ENCODE data around the gene RENBP. TPM values are rescaled to one million over a fixed set of nuclear protein-coding genes. Genes with fewer than 3 reads are reported as not detected.

Gene RENBP
- total and polyA plus RNA-seq, 4 donors, result 1.0 to 7.9 (median 7.0) TPM

GRCh38 chrX:153989973-153990655 is 45.7 kb upstream of the RENBP start:
- DNase-seq (ENCODE audit: low spot score), result no peak
- no peak overlapping the region for H3K9ac ChIP-seq (ENCODE audit: low read depth in 1 of 2, low read length in 2 of 2)
- WGBS, result 91% methylated on average over 14 of the region's 14 CpGs
- H3K9me3 ChIP-seq (ENCODE audit: control insufficient read depth in 4 of 4, low read length in 3 of 4), result no peaks in the 10 kb centered on the region
- no peak overlapping the region for H3K4me3 ChIP-seq (ENCODE audit: low read depth in 1 of 3, low read length in 3 of 3)
- H3K36me3 ChIP-seq (ENCODE audit: control insufficient read depth in 4 of 4, insufficient read depth in 3 of 4, low read depth in 1 of 4, low read length in 3 of 4), result no peaks in the 10 kb centered on the region
- TF ChIP-seq HNF4A (conservative IDR thresholded peaks at IDR 0.05) (no peak), TAF1 (conservative IDR thresholded peaks at IDR 0.05) (no peak), HNF4G (IDR thresholded peaks at IDR 0.05) (no peak), RXRA (IDR thresholded peaks at IDR 0.05) (no peak)
- no peak overlapping the region for H3K27ac ChIP-seq (ENCODE audit: low read depth in 1 of 2, low read length in 2 of 2)
- H3K4me1 ChIP-seq (ENCODE audit: control insufficient read depth in 4 of 4, insufficient read depth in 4 of 4, low read length in 3 of 4), result peaks cover under 1 to 4% (median 2%) of the 10 kb centered on the region in 4 donors
- no peaks in the 10 kb centered on the region for H3K27me3 ChIP-seq (ENCODE audit: control insufficient read depth in 4 of 4, insufficient read depth in 4 of 4, low read length in 3 of 4)

GRCh38 chrX:153988493-153988892 is 44.0 kb upstream of the RENBP start:
- H3K36me3 ChIP-seq (ENCODE audit: control insufficient read depth in 4 of 4, insufficient read depth in 3 of 4, low read depth in 1 of 4, low read length in 3 of 4), result no peaks in the 10 kb centered on the region
- H3K27me3 ChIP-seq (ENCODE audit: control insufficient read depth in 4 of 4, insufficient read depth in 4 of 4, low read length in 3 of 4), result peaks cover 0 to 2% (median 0%) of the 10 kb centered on the region in 4 donors
- no peak overlapping the region for H3K9ac ChIP-seq (ENCODE audit: low read depth in 1 of 2, low read length in 2 of 2)
- TF ChIP-seq, protein P1, sequence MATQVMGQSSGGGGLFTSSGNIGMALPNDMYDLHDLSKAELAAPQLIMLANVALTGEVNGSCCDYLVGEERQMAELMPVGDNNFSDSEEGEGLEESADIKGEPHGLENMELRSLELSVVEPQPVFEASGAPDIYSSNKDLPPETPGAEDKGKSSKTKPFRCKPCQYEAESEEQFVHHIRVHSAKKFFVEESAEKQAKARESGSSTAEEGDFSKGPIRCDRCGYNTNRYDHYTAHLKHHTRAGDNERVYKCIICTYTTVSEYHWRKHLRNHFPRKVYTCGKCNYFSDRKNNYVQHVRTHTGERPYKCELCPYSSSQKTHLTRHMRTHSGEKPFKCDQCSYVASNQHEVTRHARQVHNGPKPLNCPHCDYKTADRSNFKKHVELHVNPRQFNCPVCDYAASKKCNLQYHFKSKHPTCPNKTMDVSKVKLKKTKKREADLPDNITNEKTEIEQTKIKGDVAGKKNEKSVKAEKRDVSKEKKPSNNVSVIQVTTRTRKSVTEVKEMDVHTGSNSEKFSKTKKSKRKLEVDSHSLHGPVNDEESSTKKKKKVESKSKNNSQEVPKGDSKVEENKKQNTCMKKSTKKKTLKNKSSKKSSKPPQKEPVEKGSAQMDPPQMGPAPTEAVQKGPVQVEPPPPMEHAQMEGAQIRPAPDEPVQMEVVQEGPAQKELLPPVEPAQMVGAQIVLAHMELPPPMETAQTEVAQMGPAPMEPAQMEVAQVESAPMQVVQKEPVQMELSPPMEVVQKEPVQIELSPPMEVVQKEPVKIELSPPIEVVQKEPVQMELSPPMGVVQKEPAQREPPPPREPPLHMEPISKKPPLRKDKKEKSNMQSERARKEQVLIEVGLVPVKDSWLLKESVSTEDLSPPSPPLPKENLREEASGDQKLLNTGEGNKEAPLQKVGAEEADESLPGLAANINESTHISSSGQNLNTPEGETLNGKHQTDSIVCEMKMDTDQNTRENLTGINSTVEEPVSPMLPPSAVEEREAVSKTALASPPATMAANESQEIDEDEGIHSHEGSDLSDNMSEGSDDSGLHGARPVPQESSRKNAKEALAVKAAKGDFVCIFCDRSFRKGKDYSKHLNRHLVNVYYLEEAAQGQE (IDR thresholded peaks at IDR 0.05), result no peak
- no peak for TF ChIP-seq HNF4A (conservative IDR thresholded peaks at IDR 0.05)
- no peak for TF ChIP-seq JUND (IDR thresholded peaks at IDR 0.05)
- no peak for TF ChIP-seq FOXA2 (IDR thresholded peaks at IDR 0.05)
- TF ChIP-seq, protein P2, sequence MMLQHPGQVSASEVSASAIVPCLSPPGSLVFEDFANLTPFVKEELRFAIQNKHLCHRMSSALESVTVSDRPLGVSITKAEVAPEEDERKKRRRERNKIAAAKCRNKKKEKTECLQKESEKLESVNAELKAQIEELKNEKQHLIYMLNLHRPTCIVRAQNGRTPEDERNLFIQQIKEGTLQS (IDR thresholded peaks at IDR 0.05), result no peak
- no peak for TF ChIP-seq RAD21 (IDR thresholded peaks at IDR 0.05)
- no peak for TF ChIP-seq MAX (IDR thresholded peaks at IDR 0.05)
- TF ChIP-seq YY1 (IDR thresholded peaks at IDR 0.05), result no peak
- TF ChIP-seq RXRA (IDR thresholded peaks at IDR 0.05), result no peak
- no peak for TF ChIP-seq GABPA (IDR thresholded peaks at IDR 0.05 in 1 of 2, conservative IDR thresholded peaks at IDR 0.05 in 1 of 2)
- TF ChIP-seq TAF1 (conservative IDR thresholded peaks at IDR 0.05), result no peak
- TF ChIP-seq ZBTB33 (IDR thresholded peaks at IDR 0.05), result no peak
- no peak for TF ChIP-seq NR2F2 (IDR thresholded peaks at IDR 0.05)
- TF ChIP-seq SP1 (IDR thresholded peaks at IDR 0.05), result no peak
- TF ChIP-seq, protein P3, sequence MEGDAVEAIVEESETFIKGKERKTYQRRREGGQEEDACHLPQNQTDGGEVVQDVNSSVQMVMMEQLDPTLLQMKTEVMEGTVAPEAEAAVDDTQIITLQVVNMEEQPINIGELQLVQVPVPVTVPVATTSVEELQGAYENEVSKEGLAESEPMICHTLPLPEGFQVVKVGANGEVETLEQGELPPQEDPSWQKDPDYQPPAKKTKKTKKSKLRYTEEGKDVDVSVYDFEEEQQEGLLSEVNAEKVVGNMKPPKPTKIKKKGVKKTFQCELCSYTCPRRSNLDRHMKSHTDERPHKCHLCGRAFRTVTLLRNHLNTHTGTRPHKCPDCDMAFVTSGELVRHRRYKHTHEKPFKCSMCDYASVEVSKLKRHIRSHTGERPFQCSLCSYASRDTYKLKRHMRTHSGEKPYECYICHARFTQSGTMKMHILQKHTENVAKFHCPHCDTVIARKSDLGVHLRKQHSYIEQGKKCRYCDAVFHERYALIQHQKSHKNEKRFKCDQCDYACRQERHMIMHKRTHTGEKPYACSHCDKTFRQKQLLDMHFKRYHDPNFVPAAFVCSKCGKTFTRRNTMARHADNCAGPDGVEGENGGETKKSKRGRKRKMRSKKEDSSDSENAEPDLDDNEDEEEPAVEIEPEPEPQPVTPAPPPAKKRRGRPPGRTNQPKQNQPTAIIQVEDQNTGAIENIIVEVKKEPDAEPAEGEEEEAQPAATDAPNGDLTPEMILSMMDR (IDR thresholded peaks at IDR 0.05; ENCODE audit: low read depth, low read length, missing input control), result no peak
- TF ChIP-seq HNF4G (IDR thresholded peaks at IDR 0.05), result no peak
- no peak for TF ChIP-seq FOXA1 (IDR thresholded peaks at IDR 0.05)
- TF ChIP-seq EGR1 (IDR thresholded peaks at IDR 0.05; ENCODE audit: low read depth in 2 of 2), result no peak
- DNase-seq (ENCODE audit: low spot score), result no peak
- no peak overlapping the region for H3K27ac ChIP-seq (ENCODE audit: low read depth in 1 of 2, low read length in 2 of 2)
- H3K4me1 ChIP-seq (ENCODE audit: control insufficient read depth in 4 of 4, insufficient read depth in 4 of 4, low read length in 3 of 4), result peaks cover 8 to 12% (median 11%) of the 10 kb centered on the region in 4 donors
- 89% methylated on average over 12 of the region's 12 CpGs for WGBS
- H3K4me3 ChIP-seq (ENCODE audit: low read depth in 1 of 3, low read length in 3 of 3), result no peak overlapping the region
- H3K9me3 ChIP-seq (ENCODE audit: control insufficient read depth in 4 of 4, low read length in 3 of 4), result no peaks in the 10 kb centered on the region

Measured in liver (tissue), 9 donors.